Measurements from ENCODE around the gene C18orf54. TPM values are rescaled to one million over a fixed set of nuclear protein-coding genes. Genes with fewer than 3 reads are reported as not detected.

C18orf54 gene
- total and polyA plus RNA-seq, 2 donors (not counting 3 experiments of a cell fraction or from before 2014, with no cell fraction given) = 4.2 to 21.4 TPM

- H3K4me2 ChIP-seq (ENCODE audit: insufficient read depth, low read length) = no peak overlapping the region
- H3K9ac ChIP-seq (replicated peaks; ENCODE audit: extremely low read depth, insufficient read depth, low read length) = no peak overlapping the region
- H3K27ac ChIP-seq (ENCODE audit: insufficient read depth, low read depth, low read length) = no peak overlapping the region
- H3K36me3 ChIP-seq (ENCODE audit: control insufficient read depth in 2 of 2, extremely low read depth in 1 of 2, insufficient read depth in 2 of 2, low read length in 2 of 2) = no peaks in the 10 kb centered on the region
- TF ChIP-seq EZH2 (IDR thresholded peaks at IDR 0.05; ENCODE audit: borderline replicate concordance, low read depth, low read length, severe bottlenecking) = no peak
- no peak for TF ChIP-seq POLR2A (IDR thresholded peaks at IDR 0.05; ENCODE audit: low read depth, low read length)
- no peak for TF ChIP-seq MAX (IDR thresholded peaks at IDR 0.05; ENCODE audit: insufficient read depth, insufficient read length)
- TF ChIP-seq, protein P1, sequence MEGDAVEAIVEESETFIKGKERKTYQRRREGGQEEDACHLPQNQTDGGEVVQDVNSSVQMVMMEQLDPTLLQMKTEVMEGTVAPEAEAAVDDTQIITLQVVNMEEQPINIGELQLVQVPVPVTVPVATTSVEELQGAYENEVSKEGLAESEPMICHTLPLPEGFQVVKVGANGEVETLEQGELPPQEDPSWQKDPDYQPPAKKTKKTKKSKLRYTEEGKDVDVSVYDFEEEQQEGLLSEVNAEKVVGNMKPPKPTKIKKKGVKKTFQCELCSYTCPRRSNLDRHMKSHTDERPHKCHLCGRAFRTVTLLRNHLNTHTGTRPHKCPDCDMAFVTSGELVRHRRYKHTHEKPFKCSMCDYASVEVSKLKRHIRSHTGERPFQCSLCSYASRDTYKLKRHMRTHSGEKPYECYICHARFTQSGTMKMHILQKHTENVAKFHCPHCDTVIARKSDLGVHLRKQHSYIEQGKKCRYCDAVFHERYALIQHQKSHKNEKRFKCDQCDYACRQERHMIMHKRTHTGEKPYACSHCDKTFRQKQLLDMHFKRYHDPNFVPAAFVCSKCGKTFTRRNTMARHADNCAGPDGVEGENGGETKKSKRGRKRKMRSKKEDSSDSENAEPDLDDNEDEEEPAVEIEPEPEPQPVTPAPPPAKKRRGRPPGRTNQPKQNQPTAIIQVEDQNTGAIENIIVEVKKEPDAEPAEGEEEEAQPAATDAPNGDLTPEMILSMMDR (IDR thresholded peaks at IDR 0.05; ENCODE audit: extremely low read depth in 1 of 2, insufficient read depth in 1 of 2, low read depth in 1 of 2, low read length in 2 of 2) = no peak
- TF ChIP-seq GATA2 (IDR thresholded peaks at IDR 0.05; ENCODE audit: insufficient read depth, insufficient read length, low read depth, low read length) = no peak
- no peak for TF ChIP-seq FOS (IDR thresholded peaks at IDR 0.05; ENCODE audit: borderline replicate concordance, insufficient read depth, low read length)
- no peak for TF ChIP-seq JUN (IDR thresholded peaks at IDR 0.05; ENCODE audit: borderline replicate concordance, insufficient read depth, insufficient read length, low read depth)
- TF ChIP-seq MYC (IDR thresholded peaks at IDR 0.05; ENCODE audit: low read depth, low read length) = no peak
- no peak for TF ChIP-seq POLR2AphosphoS5 (IDR thresholded peaks at IDR 0.05; ENCODE audit: insufficient read depth, low read depth, low read length)
- no peaks in the 10 kb centered on the region for H3K9me3 ChIP-seq (replicated peaks; ENCODE audit: control insufficient read depth, insufficient read depth, low read length)
- peaks cover 0 to 2% of the 10 kb centered on the region in 2 experiments for H3K27me3 ChIP-seq (ENCODE audit: control insufficient read depth in 2 of 2, insufficient read depth in 2 of 2, low read length in 2 of 2)
- intact Hi-C loops (cut with micrococcal nuclease) (no loop called here), dilution Hi-C loops (cut with MboI; ENCODE audit: extremely low pct_ligation_motif_present, low sequenced_read_pairs) (no loop called here)
- H2AFZ ChIP-seq (ENCODE audit: low read depth, low read length) = no peak overlapping the region
- DNase-seq (ENCODE audit: low read depth, low spot score) (no peak), FAIRE-seq (peak; percentile 64)
- no peaks in the 10 kb centered on the region for H3K79me2 ChIP-seq (ENCODE audit: control insufficient read depth, insufficient read depth, low read length)
- CTCF ChIA-PET = interaction anchor here (0.8 to 1.8 kb wide), 9 partner anchors 8 to 341 kb away, joined by 3 to 7 read pairs (median 3); no protein-coding TSS in a partner anchor
- H3K4me3 ChIP-seq (replicated peaks in 1 of 3; ENCODE audit: insufficient read depth in 1 of 3, low read depth in 1 of 3, low read length in 3 of 3) = no peak overlapping the region
- no peaks in the 10 kb centered on the region for H3K4me1 ChIP-seq (ENCODE audit: control insufficient read depth, extremely low read depth, insufficient read depth, low read length)
- no peaks in the 10 kb centered on the region for H3K9me1 ChIP-seq (replicated peaks; ENCODE audit: control insufficient read depth, extremely low read depth, insufficient read depth, low read length)
- POLR2A ChIA-PET = no interaction called here
- no TSS peak for BruUV-seq (replicated peaks)
- no peaks in the 10 kb centered on the region for H4K20me1 ChIP-seq (replicated peaks; ENCODE audit: control insufficient read depth, extremely low read depth, insufficient read depth, low read length)
These were observed 26.7 kb upstream of the C18orf54 start for GRCh38 chr18:54330768-54331548.

Data from endothelial cell of umbilical vein (primary cell).